WTC11 (cell line): ENCODE data around the gene BCAS1. TPM values are rescaled to one million over a fixed set of nuclear protein-coding genes. Genes with fewer than 3 reads are reported as not detected.

Source experiments
- ATAC-seq: fragments of 200-7000 bp; cut with Tn5 transposase; 2 replicates; pipeline ENCODE4 v1.10.0; 2021; ENCODE audit warnings: mild to moderate bottlenecking, moderate library complexity
- CTCF ChIA-PET: fragments of 300-600 bp; sonication (Branson Sonifier 250); formaldehyde crosslinking; loops from one replicate; lab custom pipeline; 2021; ENCODE audit warnings: antibody characterized with exemption; lab: Charles Lee
- POLR2A ChIA-PET: fragments of 350-600 bp; sonication (Branson Sonifier 250); formaldehyde crosslinking; loops from one replicate; lab custom pipeline; 2021; ENCODE audit warnings: antibody characterized with exemption; lab: Charles Lee
- DNase-seq: peaks from one replicate; pipeline ENCODE4 v3.0.0; 2021; ENCODE audit warnings: low spot score
- H3K27ac Mint-ChIP-seq: 2 replicates; pipeline ENCODE4 v1.8.0; 2021; ENCODE audit warnings: mixed read lengths
- H3K27me3 Mint-ChIP-seq: 2 replicates; pipeline ENCODE4 v1.8.0; 2021; ENCODE audit warnings: low read depth, mild to moderate bottlenecking, moderate library complexity, mixed read lengths
- H3K36me3 Mint-ChIP-seq: 2 replicates; pipeline ENCODE4 v1.8.0; 2021; ENCODE audit warnings: mixed read lengths
- H3K4me1 Mint-ChIP-seq: 2 replicates; pipeline ENCODE4 v1.8.0; 2022; ENCODE audit warnings: mixed read lengths
- H3K4me3 Mint-ChIP-seq: 2 replicates; pipeline ENCODE4 v1.8.0; 2021; ENCODE audit warnings: mild to moderate bottlenecking, moderate library complexity, mixed read lengths
- H3K9me3 Mint-ChIP-seq: 2 replicates; pipeline ENCODE4 v1.8.0; 2021; ENCODE audit warnings: mixed read lengths
- ATF1 ChIP-seq: sonication (generic); formaldehyde crosslinking; IDR thresholded peaks from 2 replicates; pipeline ENCODE4 v1.8.1; 2023; ENCODE audit warnings: mild to moderate bottlenecking, moderate library complexity, missing genetic modification reagents
- EMX1 ChIP-seq: fragments of 250-450 bp; sonication (Bioruptor Pico); IDR thresholded peaks from 2 replicates; pipeline ENCODE4 v1.8.0; 2021; ENCODE audit warnings: mild to moderate bottlenecking
- FOXP1 ChIP-seq: sonication (generic); formaldehyde crosslinking; IDR thresholded peaks from 2 replicates; pipeline ENCODE4 v1.8.0; 2022; ENCODE audit warnings: missing genetic modification reagents, mild to moderate bottlenecking, moderate library complexity, borderline replicate concordance
- GTF2I ChIP-seq: fragments of 250-450 bp; sonication (Bioruptor Pico); conservative IDR thresholded peaks from 2 replicates; pipeline ENCODE4 v1.4.0; 2021; ENCODE audit warnings: mild to moderate bottlenecking
- JAZF1 ChIP-seq: fragments of 250-450 bp; sonication (Bioruptor Pico); IDR thresholded peaks from 2 replicates; pipeline ENCODE4 v1.9.0; 2021; ENCODE audit warnings: moderate library complexity, mild to moderate bottlenecking, inconsistent platforms
- MYBL2 ChIP-seq: sonication (generic); formaldehyde crosslinking; IDR thresholded peaks from 2 replicates; pipeline ENCODE4 v1.8.1; 2023; ENCODE audit warnings: mild to moderate bottlenecking, moderate library complexity, missing genetic modification reagents
- NFE2L1 ChIP-seq: sonication (generic); formaldehyde crosslinking; IDR thresholded peaks from 2 replicates; pipeline ENCODE4 v1.8.1; 2023; ENCODE audit warnings: missing genetic modification reagents
- OVOL2 ChIP-seq: fragments of 250-450 bp; sonication (Bioruptor Pico); IDR thresholded peaks from 2 replicates; pipeline ENCODE4 v1.9.0; 2021; ENCODE audit warnings: mild to moderate bottlenecking, borderline replicate concordance
- PRRX2 ChIP-seq: fragments of 250-450 bp; sonication (Bioruptor Pico); IDR thresholded peaks from 2 replicates; pipeline ENCODE4 v1.8.0; 2021; ENCODE audit warnings: mild to moderate bottlenecking
- TEAD1 ChIP-seq: sonication (generic); formaldehyde crosslinking; IDR thresholded peaks from 2 replicates; pipeline ENCODE4 v1.8.0; 2022; ENCODE audit warnings: mild to moderate bottlenecking, missing genetic modification reagents
- TP53 ChIP-seq: sonication (generic); formaldehyde crosslinking; IDR thresholded peaks from 2 replicates; pipeline ENCODE4 v1.8.1; 2023; ENCODE audit warnings: mild to moderate bottlenecking, missing genetic modification reagents
- ZNF121 ChIP-seq: sonication (generic); formaldehyde crosslinking; IDR thresholded peaks from 2 replicates; pipeline ENCODE4 v1.8.0; 2023; ENCODE audit warnings: missing genetic modification reagents
- ZNF263 ChIP-seq: sonication (generic); formaldehyde crosslinking; IDR thresholded peaks from 2 replicates; pipeline ENCODE4 v1.8.1; 2022; ENCODE audit warnings: low read depth, mild to moderate bottlenecking, moderate library complexity, missing genetic modification reagents
- ZNF416 ChIP-seq: fragments of 250-450 bp; sonication (Bioruptor Pico); IDR thresholded peaks from 2 replicates; pipeline ENCODE4 v1.9.0; 2021; ENCODE audit warnings: mild to moderate bottlenecking, inconsistent platforms
- ZNF423 ChIP-seq: fragments of 250-450 bp; sonication (Bioruptor Pico); IDR thresholded peaks from 2 replicates; pipeline ENCODE4 v2.1.2; 2022; ENCODE audit warnings: mild to moderate bottlenecking, moderate library complexity
- total RNA-seq: library from RNA; stranded (reverse); gene quantifications from 3 replicates; pipeline ENCODE4 v1.2.3, GENCODE V29; 2021
- TF ChIP-seq, protein P1 (sequence below): sonication (generic); formaldehyde crosslinking; IDR thresholded peaks from 2 replicates; pipeline ENCODE4 v1.8.1; 2023; ENCODE audit warnings: mild to moderate bottlenecking, missing genetic modification reagents, borderline replicate concordance
- TF ChIP-seq, protein P2 (sequence below): sonication (generic); formaldehyde crosslinking; IDR thresholded peaks from 2 replicates; pipeline ENCODE4 v1.8.1; 2022; ENCODE audit warnings: missing genetic modification reagents, borderline replicate concordance
- TF ChIP-seq, protein P3 (sequence below): sonication (generic); formaldehyde crosslinking; IDR thresholded peaks from 2 replicates; pipeline ENCODE4 v1.8.0; 2022; ENCODE audit warnings: mild to moderate bottlenecking, missing genetic modification reagents
- TF ChIP-seq, protein P4 (sequence below): fragments of 200-600 bp; IDR thresholded peaks from 2 replicates; pipeline ENCODE4 v1.8.0; 2022; ENCODE audit warnings: antibody characterized with exemption
- TF ChIP-seq, protein P5 (sequence below): sonication (generic); formaldehyde crosslinking; IDR thresholded peaks from 2 replicates; pipeline ENCODE4 v1.8.1; 2023; ENCODE audit warnings: mild to moderate bottlenecking, missing genetic modification reagents, moderate library complexity
- TF ChIP-seq, protein P6 (sequence below): fragments of 250-450 bp; sonication (Bioruptor Pico); IDR thresholded peaks from 2 replicates; pipeline ENCODE4 v1.9.0; 2021; ENCODE audit warnings: mild to moderate bottlenecking
- TF ChIP-seq, protein P7 (sequence below): sonication (generic); formaldehyde crosslinking; IDR thresholded peaks from 2 replicates; pipeline ENCODE4 v1.8.1; 2022; ENCODE audit warnings: mild to moderate bottlenecking, missing genetic modification reagents, moderate library complexity, borderline replicate concordance

The BCAS1 gene
- total RNA-seq, 1 experiment from 2014 or later = 0.11 TPM

DNA sequence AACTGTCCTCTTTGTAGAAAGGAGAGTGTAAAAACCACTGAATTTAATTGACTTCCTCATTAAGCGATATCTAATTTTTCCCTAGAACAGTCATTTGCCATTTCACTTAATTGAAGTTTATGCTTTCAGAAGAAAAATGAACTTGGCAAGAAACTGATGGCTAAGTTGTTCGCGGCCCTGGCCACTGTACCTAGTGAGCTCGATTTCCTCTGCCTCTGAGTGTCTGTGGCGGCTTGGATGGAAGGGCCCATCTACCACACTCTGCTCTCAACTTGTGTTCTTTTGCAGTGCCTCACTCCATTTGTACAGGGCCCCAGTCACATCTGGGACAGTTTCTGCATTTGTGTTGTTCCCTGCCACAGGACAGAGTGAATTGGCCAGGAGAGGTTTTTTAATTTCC, 102.9 kb downstream of the BCAS1 start:
- TF ChIP-seq EMX1 (CRISPR knock-in tag) (no peak), ATF1 (CRISPR knock-in tag) (no peak), OVOL2 (no peak), PRRX2 (CRISPR knock-in tag) (no peak), ZNF423 (no peak)
- TF ChIP-seq, protein P1, sequence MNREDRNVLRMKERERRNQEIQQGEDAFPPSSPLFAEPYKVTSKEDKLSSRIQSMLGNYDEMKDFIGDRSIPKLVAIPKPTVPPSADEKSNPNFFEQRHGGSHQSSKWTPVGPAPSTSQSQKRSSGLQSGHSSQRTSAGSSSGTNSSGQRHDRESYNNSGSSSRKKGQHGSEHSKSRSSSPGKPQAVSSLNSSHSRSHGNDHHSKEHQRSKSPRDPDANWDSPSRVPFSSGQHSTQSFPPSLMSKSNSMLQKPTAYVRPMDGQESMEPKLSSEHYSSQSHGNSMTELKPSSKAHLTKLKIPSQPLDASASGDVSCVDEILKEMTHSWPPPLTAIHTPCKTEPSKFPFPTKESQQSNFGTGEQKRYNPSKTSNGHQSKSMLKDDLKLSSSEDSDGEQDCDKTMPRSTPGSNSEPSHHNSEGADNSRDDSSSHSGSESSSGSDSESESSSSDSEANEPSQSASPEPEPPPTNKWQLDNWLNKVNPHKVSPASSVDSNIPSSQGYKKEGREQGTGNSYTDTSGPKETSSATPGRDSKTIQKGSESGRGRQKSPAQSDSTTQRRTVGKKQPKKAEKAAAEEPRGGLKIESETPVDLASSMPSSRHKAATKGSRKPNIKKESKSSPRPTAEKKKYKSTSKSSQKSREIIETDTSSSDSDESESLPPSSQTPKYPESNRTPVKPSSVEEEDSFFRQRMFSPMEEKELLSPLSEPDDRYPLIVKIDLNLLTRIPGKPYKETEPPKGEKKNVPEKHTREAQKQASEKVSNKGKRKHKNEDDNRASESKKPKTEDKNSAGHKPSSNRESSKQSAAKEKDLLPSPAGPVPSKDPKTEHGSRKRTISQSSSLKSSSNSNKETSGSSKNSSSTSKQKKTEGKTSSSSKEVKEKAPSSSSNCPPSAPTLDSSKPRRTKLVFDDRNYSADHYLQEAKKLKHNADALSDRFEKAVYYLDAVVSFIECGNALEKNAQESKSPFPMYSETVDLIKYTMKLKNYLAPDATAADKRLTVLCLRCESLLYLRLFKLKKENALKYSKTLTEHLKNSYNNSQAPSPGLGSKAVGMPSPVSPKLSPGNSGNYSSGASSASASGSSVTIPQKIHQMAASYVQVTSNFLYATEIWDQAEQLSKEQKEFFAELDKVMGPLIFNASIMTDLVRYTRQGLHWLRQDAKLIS (CRISPR knock-in tag) = no peak
- TF ChIP-seq, protein P2, sequence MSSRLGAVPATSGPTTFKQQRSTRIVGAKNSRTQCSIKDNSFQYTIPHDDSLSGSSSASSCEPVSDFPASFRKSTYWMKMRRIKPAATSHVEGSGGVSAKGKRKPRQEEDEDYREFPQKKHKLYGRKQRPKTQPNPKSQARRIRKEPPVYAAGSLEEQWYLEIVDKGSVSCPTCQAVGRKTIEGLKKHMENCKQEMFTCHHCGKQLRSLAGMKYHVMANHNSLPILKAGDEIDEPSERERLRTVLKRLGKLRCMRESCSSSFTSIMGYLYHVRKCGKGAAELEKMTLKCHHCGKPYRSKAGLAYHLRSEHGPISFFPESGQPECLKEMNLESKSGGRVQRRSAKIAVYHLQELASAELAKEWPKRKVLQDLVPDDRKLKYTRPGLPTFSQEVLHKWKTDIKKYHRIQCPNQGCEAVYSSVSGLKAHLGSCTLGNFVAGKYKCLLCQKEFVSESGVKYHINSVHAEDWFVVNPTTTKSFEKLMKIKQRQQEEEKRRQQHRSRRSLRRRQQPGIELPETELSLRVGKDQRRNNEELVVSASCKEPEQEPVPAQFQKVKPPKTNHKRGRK (CRISPR knock-in tag) = no peak
- TF ChIP-seq, protein P3, sequence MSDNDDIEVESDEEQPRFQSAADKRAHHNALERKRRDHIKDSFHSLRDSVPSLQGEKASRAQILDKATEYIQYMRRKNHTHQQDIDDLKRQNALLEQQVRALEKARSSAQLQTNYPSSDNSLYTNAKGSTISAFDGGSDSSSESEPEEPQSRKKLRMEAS (CRISPR knock-in tag) = no peak
- TF ChIP-seq, protein P4, sequence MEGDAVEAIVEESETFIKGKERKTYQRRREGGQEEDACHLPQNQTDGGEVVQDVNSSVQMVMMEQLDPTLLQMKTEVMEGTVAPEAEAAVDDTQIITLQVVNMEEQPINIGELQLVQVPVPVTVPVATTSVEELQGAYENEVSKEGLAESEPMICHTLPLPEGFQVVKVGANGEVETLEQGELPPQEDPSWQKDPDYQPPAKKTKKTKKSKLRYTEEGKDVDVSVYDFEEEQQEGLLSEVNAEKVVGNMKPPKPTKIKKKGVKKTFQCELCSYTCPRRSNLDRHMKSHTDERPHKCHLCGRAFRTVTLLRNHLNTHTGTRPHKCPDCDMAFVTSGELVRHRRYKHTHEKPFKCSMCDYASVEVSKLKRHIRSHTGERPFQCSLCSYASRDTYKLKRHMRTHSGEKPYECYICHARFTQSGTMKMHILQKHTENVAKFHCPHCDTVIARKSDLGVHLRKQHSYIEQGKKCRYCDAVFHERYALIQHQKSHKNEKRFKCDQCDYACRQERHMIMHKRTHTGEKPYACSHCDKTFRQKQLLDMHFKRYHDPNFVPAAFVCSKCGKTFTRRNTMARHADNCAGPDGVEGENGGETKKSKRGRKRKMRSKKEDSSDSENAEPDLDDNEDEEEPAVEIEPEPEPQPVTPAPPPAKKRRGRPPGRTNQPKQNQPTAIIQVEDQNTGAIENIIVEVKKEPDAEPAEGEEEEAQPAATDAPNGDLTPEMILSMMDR = no peak
- ChIA-PET POLR2A (no interaction called here), CTCF (interaction anchor here (1.1 kb wide), 1 partner anchor 28 kb away, joined by 3 read pairs; no protein-coding TSS in a partner anchor)
- H3K36me3 Mint-ChIP-seq = no peaks in the 10 kb centered on the region
- ATAC-seq = no peak
- no peak overlapping the region for H3K4me3 Mint-ChIP-seq
- DNase-seq = no peak
- H3K9me3 Mint-ChIP-seq = peaks cover 11% of the 10 kb centered on the region; the same call in 1 of the 2 replicates
- H3K27ac Mint-ChIP-seq = no peak overlapping the region
- no peaks in the 10 kb centered on the region for H3K4me1 Mint-ChIP-seq
- no peaks in the 10 kb centered on the region for H3K27me3 Mint-ChIP-seq

DNA sequence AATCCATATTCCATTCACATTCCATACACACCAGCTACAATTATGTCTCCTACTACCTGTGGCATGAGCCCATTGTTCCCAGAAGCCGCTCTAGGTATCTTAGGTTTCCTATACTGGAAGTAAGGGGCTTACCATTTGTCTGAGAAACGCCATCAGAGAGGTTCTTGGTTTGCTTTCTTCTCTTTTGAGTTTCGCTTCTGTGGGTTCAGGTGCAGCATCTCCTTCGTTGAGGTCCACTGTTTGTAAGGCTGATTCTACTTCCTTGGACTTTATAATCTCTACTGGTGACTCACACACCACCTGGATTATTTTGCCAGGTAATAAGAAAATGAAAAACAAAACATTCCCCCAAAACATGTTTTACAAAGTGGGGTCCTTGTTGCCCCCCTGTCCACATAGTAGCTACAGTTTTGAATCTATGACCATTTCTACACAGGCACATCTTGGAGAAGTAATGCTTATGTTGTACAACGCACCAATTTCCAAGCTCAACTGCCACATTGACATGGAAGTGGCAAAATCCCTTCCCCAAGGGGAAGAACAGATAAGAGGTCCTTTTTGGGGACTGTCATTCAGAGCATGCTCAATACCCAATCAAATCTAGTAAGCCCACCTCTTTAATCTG, 103.5 kb downstream of the BCAS1 start:
- peaks cover 11% of the 10 kb centered on the region; the same call in 1 of the 2 replicates for H3K9me3 Mint-ChIP-seq
- TF ChIP-seq ZNF416 (CRISPR knock-in tag) = no peak
- TF ChIP-seq FOXP1 (CRISPR knock-in tag) = no peak
- no peak for TF ChIP-seq TEAD1 (CRISPR knock-in tag)
- TF ChIP-seq, protein P5, sequence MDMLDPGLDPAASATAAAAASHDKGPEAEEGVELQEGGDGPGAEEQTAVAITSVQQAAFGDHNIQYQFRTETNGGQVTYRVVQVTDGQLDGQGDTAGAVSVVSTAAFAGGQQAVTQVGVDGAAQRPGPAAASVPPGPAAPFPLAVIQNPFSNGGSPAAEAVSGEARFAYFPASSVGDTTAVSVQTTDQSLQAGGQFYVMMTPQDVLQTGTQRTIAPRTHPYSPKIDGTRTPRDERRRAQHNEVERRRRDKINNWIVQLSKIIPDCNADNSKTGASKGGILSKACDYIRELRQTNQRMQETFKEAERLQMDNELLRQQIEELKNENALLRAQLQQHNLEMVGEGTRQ = no peak
- TF ChIP-seq MYBL2 = no peak
- TF ChIP-seq OVOL2 = no peak
- no peak for TF ChIP-seq GTF2I
- no peak for TF ChIP-seq ZNF263 (CRISPR knock-in tag)
- TF ChIP-seq TP53 (CRISPR knock-in tag) = no peak
- TF ChIP-seq JAZF1 (CRISPR knock-in tag) = no peak
- no peak for TF ChIP-seq ZNF121 (CRISPR knock-in tag)
- TF ChIP-seq, protein P6, sequence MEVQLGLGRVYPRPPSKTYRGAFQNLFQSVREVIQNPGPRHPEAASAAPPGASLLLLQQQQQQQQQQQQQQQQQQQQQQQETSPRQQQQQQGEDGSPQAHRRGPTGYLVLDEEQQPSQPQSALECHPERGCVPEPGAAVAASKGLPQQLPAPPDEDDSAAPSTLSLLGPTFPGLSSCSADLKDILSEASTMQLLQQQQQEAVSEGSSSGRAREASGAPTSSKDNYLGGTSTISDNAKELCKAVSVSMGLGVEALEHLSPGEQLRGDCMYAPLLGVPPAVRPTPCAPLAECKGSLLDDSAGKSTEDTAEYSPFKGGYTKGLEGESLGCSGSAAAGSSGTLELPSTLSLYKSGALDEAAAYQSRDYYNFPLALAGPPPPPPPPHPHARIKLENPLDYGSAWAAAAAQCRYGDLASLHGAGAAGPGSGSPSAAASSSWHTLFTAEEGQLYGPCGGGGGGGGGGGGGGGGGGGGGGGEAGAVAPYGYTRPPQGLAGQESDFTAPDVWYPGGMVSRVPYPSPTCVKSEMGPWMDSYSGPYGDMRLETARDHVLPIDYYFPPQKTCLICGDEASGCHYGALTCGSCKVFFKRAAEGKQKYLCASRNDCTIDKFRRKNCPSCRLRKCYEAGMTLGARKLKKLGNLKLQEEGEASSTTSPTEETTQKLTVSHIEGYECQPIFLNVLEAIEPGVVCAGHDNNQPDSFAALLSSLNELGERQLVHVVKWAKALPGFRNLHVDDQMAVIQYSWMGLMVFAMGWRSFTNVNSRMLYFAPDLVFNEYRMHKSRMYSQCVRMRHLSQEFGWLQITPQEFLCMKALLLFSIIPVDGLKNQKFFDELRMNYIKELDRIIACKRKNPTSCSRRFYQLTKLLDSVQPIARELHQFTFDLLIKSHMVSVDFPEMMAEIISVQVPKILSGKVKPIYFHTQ (CRISPR knock-in tag) = no peak
- TF ChIP-seq, protein P7, sequence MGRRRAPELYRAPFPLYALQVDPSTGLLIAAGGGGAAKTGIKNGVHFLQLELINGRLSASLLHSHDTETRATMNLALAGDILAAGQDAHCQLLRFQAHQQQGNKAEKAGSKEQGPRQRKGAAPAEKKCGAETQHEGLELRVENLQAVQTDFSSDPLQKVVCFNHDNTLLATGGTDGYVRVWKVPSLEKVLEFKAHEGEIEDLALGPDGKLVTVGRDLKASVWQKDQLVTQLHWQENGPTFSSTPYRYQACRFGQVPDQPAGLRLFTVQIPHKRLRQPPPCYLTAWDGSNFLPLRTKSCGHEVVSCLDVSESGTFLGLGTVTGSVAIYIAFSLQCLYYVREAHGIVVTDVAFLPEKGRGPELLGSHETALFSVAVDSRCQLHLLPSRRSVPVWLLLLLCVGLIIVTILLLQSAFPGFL (CRISPR knock-in tag) = no peak
- no peak for TF ChIP-seq NFE2L1

More for the DNA sequence above, 103.5 kb downstream of the BCAS1 start:
- Mint-ChIP-seq H3K4me3 (no peak overlapping the region), H3K27ac (no peak overlapping the region), H3K4me1 (peaks cover 3% of the 10 kb centered on the region), H3K27me3 (no peaks in the 10 kb centered on the region), H3K36me3 (no peaks in the 10 kb centered on the region)
- ATAC-seq = no peak
- CTCF ChIA-PET = no interaction called here
- no peak for DNase-seq
- POLR2A ChIA-PET = no interaction called here
